ENCODE measurements around the gene MRPS18A.
"Not testable (repeated sequence)": the region's sequence is repeated elsewhere in the genome, so short reads cannot be mapped to it uniquely, and the experiment has no call there.

The MRPS18A gene

GRCh38 chr6:43657221-43657802, 30.3 kb downstream of the MRPS18A start:
- H3K4me3 ChIP-seq (ENCODE audit: low read depth, low read length): no peak overlapping the region
- TF ChIP-seq CTCF (IDR thresholded peaks at IDR 0.05; ENCODE audit: insufficient read depth, low read depth, low read length, missing control alignments): no peak
- no peak for DNase-seq (ENCODE audit: low read depth)

- not testable (repeated sequence) for H3K4me3 ChIP-seq (ENCODE audit: low read depth, low read length); DNase-seq (ENCODE audit: low read depth)
Measured at GRCh38 chr6:43652822-43653221, 34.8 kb downstream of the MRPS18A start.

- H3K4me3 ChIP-seq (ENCODE audit: low read depth, low read length): no peak overlapping the region
- TF ChIP-seq CTCF (IDR thresholded peaks at IDR 0.05; ENCODE audit: insufficient read depth, low read depth, low read length, missing control alignments): no peak
- no peak for DNase-seq (ENCODE audit: low read depth)
Measured at GRCh38 chr6:43648248-43648647, 39.3 kb downstream of the MRPS18A start.

GRCh38 chr6:43647613-43648012, 40.0 kb downstream of the MRPS18A start:
- no peak overlapping the region for H3K4me3 ChIP-seq (ENCODE audit: low read depth, low read length)
- no peak for TF ChIP-seq CTCF (IDR thresholded peaks at IDR 0.05; ENCODE audit: insufficient read depth, low read depth, low read length, missing control alignments)
- DNase-seq (ENCODE audit: low read depth): no peak

- no peak for TF ChIP-seq CTCF (IDR thresholded peaks at IDR 0.05; ENCODE audit: insufficient read depth, low read depth, low read length, missing control alignments)
- DNase-seq (ENCODE audit: low read depth): no peak
- no peak overlapping the region for H3K4me3 ChIP-seq (ENCODE audit: low read depth, low read length)
Measured at GRCh38 chr6:43645613-43645964, 42.0 kb downstream of the MRPS18A start.

GRCh38 chr6:43644940-43645612, 42.5 kb downstream of the MRPS18A start, which contains the start of gene RSPH9:
Gene RSPH9, plus strand, starts transcription at chr6:43645036. Its CDS starts 63 bp downstream, at chr6:43645099.
- H3K4me3 ChIP-seq (ENCODE audit: low read depth, low read length): no peak within 1 kb of the TSS
- DNase-seq (ENCODE audit: low read depth): no peak
- TF ChIP-seq CTCF (IDR thresholded peaks at IDR 0.05; ENCODE audit: insufficient read depth, low read depth, low read length, missing control alignments): no peak

- no peak for TF ChIP-seq CTCF (IDR thresholded peaks at IDR 0.05; ENCODE audit: insufficient read depth, low read depth, low read length, missing control alignments)
- H3K4me3 ChIP-seq (ENCODE audit: low read depth, low read length): no peak overlapping the region
- no peak for DNase-seq (ENCODE audit: low read depth)
Measured at GRCh38 chr6:43639984-43640800, 47.4 kb downstream of the MRPS18A start.

Measured in GM12865 (cell line).